Central memory CD4-positive, alpha-beta T cell (primary cell): ENCODE data around the gene PAGR1.
"Not testable (repeated sequence)": the region's sequence is repeated elsewhere in the genome, so short reads cannot be mapped to it uniquely, and the experiment has no call there.

Experiments
- DNase-seq: peaks from one replicate; pipeline ENCODE4 v3.0.0; 2022

PAGR1 gene

GRCh38 chr16:29813644-29814562, 2.0 kb upstream of the PAGR1 start:
- no peak for DNase-seq

- DNase-seq, result no peak
Measured at GRCh38 chr16:29814592-29814991, 1.4 kb upstream of the PAGR1 start.

- DNase-seq, result no peak
Measured at GRCh38 chr16:29815032-29815721, 775 bp upstream of the PAGR1 start.

GRCh38 chr16:29816694-29817441, 916 bp downstream of the PAGR1 start:
- DNase-seq, result no peak

GRCh38 chr16:29818082-29818481, 2.1 kb downstream of the PAGR1 start:
- no peak for DNase-seq

- DNase-seq, result no peak
Measured at GRCh38 chr16:29819506-29819905, 3.6 kb downstream of the PAGR1 start.

- peak; percentile 46 for DNase-seq
Measured at GRCh38 chr16:29820271-29820701, 4.3 kb downstream of the PAGR1 start, which contains the start of gene MVP. TSS of gene MVP (plus strand) at chr16:29820462. CDS start at chr16:29830550, 10,088 bp downstream.

- peak; percentile 40 for DNase-seq
Measured at GRCh38 chr16:29820730-29821642, 5.0 kb downstream of the PAGR1 start.

- no peak for DNase-seq
Measured at GRCh38 chr16:29821643-29822115, 5.7 kb downstream of the PAGR1 start.

GRCh38 chr16:29824589-29825144, 8.7 kb downstream of the PAGR1 start:
- no peak for DNase-seq

GRCh38 chr16:29825145-29826044, 9.4 kb downstream of the PAGR1 start:
- peak; percentile 41 for DNase-seq

GRCh38 chr16:29826342-29826695, 10.4 kb downstream of the PAGR1 start:
- DNase-seq, result no peak

- no peak for DNase-seq
Measured at GRCh38 chr16:29830774-29831173, 14.8 kb downstream of the PAGR1 start.

GRCh38 chr16:29831490-29831889, 15.5 kb downstream of the PAGR1 start:
- DNase-seq, result no peak

- not testable (repeated sequence) for DNase-seq
Measured at GRCh38 chr16:29833219-29833618, 17.3 kb downstream of the PAGR1 start.

- DNase-seq, result no peak
Measured at GRCh38 chr16:29834079-29834478, 18.1 kb downstream of the PAGR1 start.

GRCh38 chr16:29835926-29836325, 20.0 kb downstream of the PAGR1 start:
- DNase-seq, result no peak

- DNase-seq, result no peak
Measured at GRCh38 chr16:29836623-29837022, 20.7 kb downstream of the PAGR1 start.

GRCh38 chr16:29837841-29838240, 21.9 kb downstream of the PAGR1 start:
- no peak for DNase-seq

- DNase-seq, result no peak
Measured at GRCh38 chr16:29839822-29840221, 23.9 kb downstream of the PAGR1 start.
